SH-SY5Y (cell line): ENCODE results near the gene LRRC17.

ENCODE experiments used
- GATA2 ChIP-seq: IDR thresholded peaks from 2 replicates; pipeline ENCODE4 v1.6.1; 2011; ENCODE audit warnings: mild to moderate bottlenecking, low read depth, low read length
- GATA3 ChIP-seq: IDR thresholded peaks from 2 replicates; pipeline ENCODE4 v1.6.1; 2011; ENCODE audit warnings: low read depth, mild to moderate bottlenecking, low read length, moderate library complexity

DNA sequence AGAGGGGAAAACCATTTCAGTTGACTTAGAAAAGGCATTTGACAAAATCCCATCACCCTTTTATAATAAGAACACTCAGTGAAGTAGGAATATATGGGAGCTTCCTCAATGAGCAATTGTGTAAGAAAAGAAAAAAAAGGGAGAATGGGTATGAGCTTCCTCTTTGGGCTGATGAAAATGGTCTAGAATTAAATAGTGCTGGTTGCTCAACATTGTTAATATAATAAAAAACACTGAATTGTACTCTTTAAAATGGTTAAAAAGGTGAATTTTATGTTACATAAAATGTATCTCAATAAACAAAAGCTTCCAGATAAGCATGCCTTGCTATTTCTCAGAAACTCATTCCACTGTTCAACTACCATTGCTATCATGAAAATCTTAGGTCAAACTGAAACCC lies 40.6 kb downstream of the LRRC17 start:
- TF ChIP-seq GATA3 = no peak
- no peak for TF ChIP-seq GATA2
